PFSK-1 (cell line): ENCODE results near the gene PIGC.

Source experiments
- FOXP2 ChIP-seq: optimal IDR thresholded peaks from 2 replicates; pipeline ENCODE3; 2011; ENCODE audit warnings: borderline replicate concordance, control low read depth, inconsistent platforms; ENCODE audit not compliant: insufficient read depth; ENCODE audit errors: extremely low read length, extremely low read depth
- POLR2AphosphoS5 ChIP-seq: IDR thresholded peaks from 2 replicates; pipeline ENCODE4 v1.6.1; 2012; ENCODE audit warnings: low read depth, mild to moderate bottlenecking, control low read depth, low read length, moderate library complexity
- REST ChIP-seq, 2 experiments: IDR thresholded peaks; 2 replicates each; pipeline versions ENCODE4 v1.6.1 to v1.8.0; 2011 to 2012; ENCODE audit warnings: low read depth in 2 of 2, low read length in 2 of 2, control low read depth in 1 of 2, inconsistent platforms in 1 of 2, mild to moderate bottlenecking in 1 of 2, moderate library complexity in 1 of 2; ENCODE audit not compliant: insufficient read depth in 1 of 2
- SIN3A ChIP-seq: IDR thresholded peaks from 2 replicates; pipeline ENCODE4 v1.6.1; 2012; ENCODE audit warnings: mild to moderate bottlenecking, low read length, moderate library complexity, borderline replicate concordance; ENCODE audit not compliant: insufficient read depth
- TAF1 ChIP-seq: IDR thresholded peaks from 2 replicates; pipeline ENCODE4 v1.6.1; 2012; ENCODE audit warnings: low read length, control low read depth, borderline replicate concordance; ENCODE audit not compliant: insufficient read depth

- TF ChIP-seq POLR2AphosphoS5 (no peak), TAF1 (no peak), SIN3A (no peak), REST (IDR thresholded peaks at IDR 0.05; ENCODE audit: insufficient read depth in 1 of 2, low read depth in 2 of 2, low read length in 2 of 2) (no peak), FOXP2 (no peak)
These were observed 48.3 kb downstream of the PIGC start for GRCh38 chr1:172395576-172395975.
